SU-DHL-6 (cell line): ENCODE measurements around the gene FBLN7.

ENCODE experiments used
- H2AFZ ChIP-seq: fragments of 200-600 bp; sonication (generic); 2 replicates; pipeline ENCODE4 v1.6.1; 2014; ENCODE audit warnings: low read depth, mild to moderate bottlenecking, moderate library complexity, mixed read lengths, antibody characterized with exemption, low read length; ENCODE audit not compliant: severe bottlenecking
- H3F3A ChIP-seq: fragments of 200-600 bp; shearing (Covaris generic); 2 replicates; pipeline ENCODE4 v1.6.0; 2016; ENCODE audit warnings: antibody characterized with exemption, mild to moderate bottlenecking; ENCODE audit not compliant: insufficient read depth
- H3K27ac ChIP-seq: fragments of 200-600 bp; sonication (generic); 2 replicates; pipeline ENCODE4 v1.5.1; 2016; ENCODE audit warnings: low read depth, mild to moderate bottlenecking, low read length, moderate library complexity, mixed read lengths
- H3K27me3 ChIP-seq: fragments of 200-600 bp; sonication (generic), shearing (Covaris generic); 2 replicates; pipeline ENCODE4 v1.6.0; 2014; ENCODE audit warnings: mild to moderate bottlenecking, low read length
- H3K36me3 ChIP-seq: fragments of 200-600 bp; sonication (generic); 2 replicates; pipeline ENCODE4 v1.6.1; 2014; ENCODE audit warnings: mild to moderate bottlenecking, low read length, mixed read lengths
- H3K4me2 ChIP-seq: fragments of 300-600, 200-600 bp; shearing (Covaris generic), sonication (generic); 2 replicates; pipeline ENCODE4 v1.6.0; 2014; ENCODE audit warnings: low read length, low read depth, mild to moderate bottlenecking; ENCODE audit not compliant: poor library complexity, severe bottlenecking
- H3K4me3 ChIP-seq: fragments of 200-600 bp; sonication (generic); 2 replicates; pipeline ENCODE4 v1.5.1; 2014; ENCODE audit warnings: antibody characterized with exemption, low read length, mild to moderate bottlenecking, mixed read lengths; ENCODE audit not compliant: insufficient read depth, poor library complexity, severe bottlenecking
- H3K79me2 ChIP-seq: fragments of 200-600 bp; sonication (generic); 2 replicates; pipeline ENCODE4 v1.6.1; 2014; ENCODE audit warnings: mild to moderate bottlenecking, low read length, moderate library complexity; ENCODE audit not compliant: insufficient read depth
- H3K9ac ChIP-seq: fragments of 200-600 bp; sonication (generic); 2 replicates; pipeline ENCODE4 v1.7.0; 2014; ENCODE audit warnings: mild to moderate bottlenecking, low read length
- H3K9me2 ChIP-seq: fragments of 200-600 bp; sonication (generic); replicated peaks from 2 replicates; pipeline ENCODE4 v1.6.1; 2014; ENCODE audit warnings: low read length; ENCODE audit not compliant: insufficient read depth
- H3K9me3 ChIP-seq: fragments of 200-600 bp; sonication (generic); 2 replicates; pipeline ENCODE4 v1.6.1; 2014; ENCODE audit warnings: low read length, mixed read lengths; ENCODE audit not compliant: insufficient read depth
- H4K20me1 ChIP-seq: fragments of 200-600 bp; sonication (generic); 2 replicates; pipeline ENCODE4 v1.6.1; 2014; ENCODE audit warnings: low read depth, mild to moderate bottlenecking, antibody characterized with exemption, low read length, moderate library complexity, mixed read lengths
- EZH2phosphoT487 ChIP-seq: fragments of 200-600 bp; sonication (generic), shearing (Covaris generic); conservative IDR thresholded peaks from 2 replicates; pipeline ENCODE4 v1.6.1; 2018; ENCODE audit warnings: mild to moderate bottlenecking, antibody characterized with exemption, low read length, moderate library complexity, mixed read lengths
- TF ChIP-seq, protein P1 (sequence below): fragments of 200-600 bp; sonication (generic); IDR thresholded peaks from one replicate; pipeline ENCODE4 v1.5.1; 2017; ENCODE audit warnings: antibody characterized with exemption, mild to moderate bottlenecking, low read length, moderate library complexity; ENCODE audit not compliant: insufficient read depth, poor library complexity, severe bottlenecking

Gene FBLN7

DNA sequence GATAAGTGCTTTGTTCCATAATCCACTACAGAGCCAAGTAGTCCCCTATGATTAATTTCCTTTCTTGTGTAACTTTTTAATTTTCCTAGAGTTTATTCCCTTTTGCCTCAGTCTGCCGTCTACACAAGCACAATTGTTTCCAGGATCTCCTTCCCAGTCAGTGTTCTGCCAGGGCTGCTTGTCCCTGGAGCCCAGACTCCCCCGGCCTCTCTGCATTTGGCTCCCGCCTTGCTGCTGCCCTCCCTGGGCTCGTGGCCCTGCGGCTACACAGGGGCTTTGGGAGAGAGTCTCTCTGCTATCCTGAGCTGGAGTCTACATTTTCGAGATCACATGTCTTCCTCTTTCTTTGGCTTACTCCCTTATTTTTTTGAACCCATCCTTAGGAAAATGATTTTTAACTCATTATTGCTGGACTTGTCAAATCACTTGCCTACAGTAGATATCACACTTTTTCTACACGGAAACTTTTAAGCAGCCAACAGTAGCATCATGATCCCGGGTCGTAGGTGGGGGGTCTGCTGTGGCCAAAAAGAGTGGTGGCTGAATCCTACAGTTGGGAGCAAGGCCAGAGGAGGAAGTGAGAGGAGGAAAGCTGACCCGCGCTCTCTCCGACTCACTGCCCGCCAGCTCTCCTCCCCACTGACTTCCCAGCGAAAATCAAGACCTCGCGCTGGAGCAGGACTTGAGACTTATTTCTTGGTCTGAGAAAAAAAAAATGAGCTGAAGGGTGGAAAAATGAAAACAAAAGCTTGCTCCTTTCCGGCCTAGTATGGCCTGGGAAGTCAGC, 9.4 kb downstream of the FBLN7 start:
- Histone ChIP-seq H3K27me3 (no peaks in the 10 kb centered on the region), H3K36me3 (no peaks in the 10 kb centered on the region), H3K4me2 (no peak overlapping the region), H3F3A (no peaks in the 10 kb centered on the region), H2AFZ (no peak overlapping the region), H3K27ac (no peak overlapping the region), H3K9me2 (no peaks in the 10 kb centered on the region), H3K4me3 (no peak overlapping the region), H3K9ac (no peak overlapping the region), H3K79me2 (no peaks in the 10 kb centered on the region), H3K9me3 (no peaks in the 10 kb centered on the region), H4K20me1 (no peaks in the 10 kb centered on the region)
- no peak for TF ChIP-seq EZH2phosphoT487
- TF ChIP-seq, protein P1, sequence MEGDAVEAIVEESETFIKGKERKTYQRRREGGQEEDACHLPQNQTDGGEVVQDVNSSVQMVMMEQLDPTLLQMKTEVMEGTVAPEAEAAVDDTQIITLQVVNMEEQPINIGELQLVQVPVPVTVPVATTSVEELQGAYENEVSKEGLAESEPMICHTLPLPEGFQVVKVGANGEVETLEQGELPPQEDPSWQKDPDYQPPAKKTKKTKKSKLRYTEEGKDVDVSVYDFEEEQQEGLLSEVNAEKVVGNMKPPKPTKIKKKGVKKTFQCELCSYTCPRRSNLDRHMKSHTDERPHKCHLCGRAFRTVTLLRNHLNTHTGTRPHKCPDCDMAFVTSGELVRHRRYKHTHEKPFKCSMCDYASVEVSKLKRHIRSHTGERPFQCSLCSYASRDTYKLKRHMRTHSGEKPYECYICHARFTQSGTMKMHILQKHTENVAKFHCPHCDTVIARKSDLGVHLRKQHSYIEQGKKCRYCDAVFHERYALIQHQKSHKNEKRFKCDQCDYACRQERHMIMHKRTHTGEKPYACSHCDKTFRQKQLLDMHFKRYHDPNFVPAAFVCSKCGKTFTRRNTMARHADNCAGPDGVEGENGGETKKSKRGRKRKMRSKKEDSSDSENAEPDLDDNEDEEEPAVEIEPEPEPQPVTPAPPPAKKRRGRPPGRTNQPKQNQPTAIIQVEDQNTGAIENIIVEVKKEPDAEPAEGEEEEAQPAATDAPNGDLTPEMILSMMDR: no peak

DNA sequence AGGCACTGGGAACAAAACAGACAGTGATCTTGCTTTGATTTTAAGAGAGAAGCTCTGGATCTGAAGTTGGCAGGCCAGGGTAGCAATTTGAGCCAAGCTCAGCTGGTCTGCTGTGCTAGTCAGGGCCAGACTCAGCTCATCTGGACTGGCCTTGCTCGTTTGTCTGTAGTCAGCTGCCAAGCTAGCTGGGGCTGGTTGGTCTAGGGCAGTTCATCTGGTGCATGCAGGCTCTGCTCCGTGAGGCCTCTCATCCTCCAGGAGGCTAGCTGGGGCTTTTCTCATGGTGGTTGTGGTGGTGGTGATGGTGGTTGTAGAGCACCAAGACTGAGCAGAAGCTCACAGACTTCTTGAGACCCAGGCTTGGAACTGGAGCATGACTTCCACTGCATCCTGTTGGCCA, 10.3 kb downstream of the FBLN7 start:
- H3K79me2 ChIP-seq: no peaks in the 10 kb centered on the region
- no peak overlapping the region for H2AFZ ChIP-seq
- no peaks in the 10 kb centered on the region for H4K20me1 ChIP-seq
- H3F3A ChIP-seq: no peaks in the 10 kb centered on the region
- TF ChIP-seq, protein P1: no peak
- no peak for TF ChIP-seq EZH2phosphoT487
- H3K9me2 ChIP-seq: no peaks in the 10 kb centered on the region
- no peaks in the 10 kb centered on the region for H3K9me3 ChIP-seq
- H3K4me2 ChIP-seq: no peak overlapping the region
- H3K27ac ChIP-seq: no peak overlapping the region
- no peaks in the 10 kb centered on the region for H3K36me3 ChIP-seq
- no peaks in the 10 kb centered on the region for H3K27me3 ChIP-seq
- H3K9ac ChIP-seq: no peak overlapping the region
- H3K4me3 ChIP-seq: no peak overlapping the region

DNA sequence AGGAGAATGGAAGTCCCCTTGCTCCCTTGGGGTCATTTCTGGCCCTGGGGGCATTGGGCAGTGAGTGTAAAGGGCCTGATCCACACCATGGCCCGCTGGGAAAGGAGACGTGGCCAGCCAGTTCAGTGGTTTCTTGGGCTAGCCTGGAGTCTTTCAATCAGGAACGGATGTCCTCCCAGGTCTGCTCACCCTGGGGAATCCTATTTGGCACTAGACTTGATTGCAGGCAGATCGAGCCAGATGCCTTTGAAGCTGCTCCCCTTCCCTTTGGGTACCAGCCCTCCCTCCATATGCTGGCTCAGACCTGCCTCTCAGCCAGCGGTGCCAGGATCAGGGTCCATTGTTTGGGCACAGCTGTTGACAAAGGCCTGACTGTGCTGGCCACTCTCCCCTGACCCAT, 11.0 kb downstream of the FBLN7 start:
- no peaks in the 10 kb centered on the region for H3K79me2 ChIP-seq
- TF ChIP-seq, protein P1: no peak
- no peak for TF ChIP-seq EZH2phosphoT487
- no peak overlapping the region for H3K9ac ChIP-seq
- H3K36me3 ChIP-seq: no peaks in the 10 kb centered on the region
- no peaks in the 10 kb centered on the region for H3K9me2 ChIP-seq
- no peaks in the 10 kb centered on the region for H4K20me1 ChIP-seq
- no peak overlapping the region for H2AFZ ChIP-seq
- no peaks in the 10 kb centered on the region for H3F3A ChIP-seq
- no peak overlapping the region for H3K4me3 ChIP-seq
- H3K27ac ChIP-seq: no peak overlapping the region
- no peaks in the 10 kb centered on the region for H3K27me3 ChIP-seq
- H3K4me2 ChIP-seq: no peak overlapping the region
- H3K9me3 ChIP-seq: no peaks in the 10 kb centered on the region
